GM12874 (cell line): ENCODE measurements around the gene ZFR.

ENCODE experiments used
- CTCF ChIP-seq: IDR thresholded peaks from 2 replicates; pipeline ENCODE4 v1.5.1; 2011; ENCODE audit warnings: low read depth, mild to moderate bottlenecking, control low read depth, low read length, moderate library complexity; ENCODE audit not compliant: insufficient read depth

Gene ZFR

GRCh38 chr5:32444431-32445286 lies at the start of gene ZFR:
Gene ZFR (minus strand): TSS chr5:32444740. CDS start chr5:32444658, 82 bp downstream.
- no peak for TF ChIP-seq CTCF

- no peak for TF ChIP-seq CTCF
These were observed 46.5 kb upstream of the ZFR start for GRCh38 chr5:32490972-32491557.

- TF ChIP-seq CTCF: peak; percentile 64
These were observed 45.4 kb upstream of the ZFR start for GRCh38 chr5:32489791-32490562.

GRCh38 chr5:32487424-32487823 lies 42.9 kb upstream of the ZFR start:
- no peak for TF ChIP-seq CTCF

GRCh38 chr5:32487008-32487407 lies 42.5 kb upstream of the ZFR start:
- no peak for TF ChIP-seq CTCF

GRCh38 chr5:32482193-32482592 lies 37.7 kb upstream of the ZFR start:
- TF ChIP-seq CTCF: no peak

- TF ChIP-seq CTCF: no peak
These were observed 34.6 kb upstream of the ZFR start for GRCh38 chr5:32479096-32479495.
